SK-N-SH treated with all-trans-retinoic acid at 6 μM for 48 hours (cell line): Measurements from ENCODE around the gene CACNA2D2.

ENCODE experiments used
- ATAC-seq: fragments of 200-7000 bp; cut with Tn5 transposase; 3 replicates; pipeline ENCODE4 v1.9.1; 2020; ENCODE audit warnings: mild to moderate bottlenecking, moderate library complexity
- ARNTL ChIP-seq: fragments of 450-650 bp; formaldehyde crosslinking; IDR thresholded peaks from 2 replicates; pipeline ENCODE4 v1.5.0; 2020; ENCODE audit warnings: low read depth, mild to moderate bottlenecking, moderate library complexity, borderline replicate concordance
- BACH2 ChIP-seq: fragments of 250-450 bp; sonication (Bioruptor Pico); IDR thresholded peaks from 2 replicates; pipeline ENCODE4 v1.9.0; 2021; ENCODE audit warnings: mild to moderate bottlenecking, borderline replicate concordance
- CREB5 ChIP-seq: fragments of 250-450 bp; sonication (Bioruptor Pico); IDR thresholded peaks from 2 replicates; pipeline ENCODE4 v1.5.1; 2020; ENCODE audit warnings: low read depth, mild to moderate bottlenecking, moderate library complexity
- CSDC2 ChIP-seq: fragments of 250-450 bp; sonication (Bioruptor Pico); IDR thresholded peaks from 2 replicates; pipeline ENCODE4 v1.5.0; 2020; ENCODE audit warnings: mild to moderate bottlenecking, moderate library complexity
- CSRNP3 ChIP-seq: fragments of 250-450 bp; sonication (Bioruptor Pico); IDR thresholded peaks from 2 replicates; pipeline ENCODE4 v1.5.1; 2021; ENCODE audit warnings: mild to moderate bottlenecking, moderate library complexity
- ESRRG ChIP-seq: fragments of 250-450 bp; sonication (Bioruptor Pico); IDR thresholded peaks from 2 replicates; pipeline ENCODE4 v1.6.1; 2021; ENCODE audit warnings: mild to moderate bottlenecking
- GLIS3 ChIP-seq: fragments of 250-450 bp; sonication (Bioruptor Pico); IDR thresholded peaks from 2 replicates; pipeline ENCODE4 v1.5.0; 2020; ENCODE audit warnings: mild to moderate bottlenecking, moderate library complexity
- ISL1 ChIP-seq: fragments of 250-450 bp; sonication (Bioruptor Pico); IDR thresholded peaks from 2 replicates; pipeline ENCODE4 v2.1.2; 2022; ENCODE audit warnings: mild to moderate bottlenecking, moderate library complexity
- OSR1 ChIP-seq: fragments of 250-450 bp; sonication (Bioruptor Pico); IDR thresholded peaks from 2 replicates; pipeline ENCODE4 v1.8.0; 2022; ENCODE audit warnings: moderate library complexity, mild to moderate bottlenecking, inconsistent platforms
- PATZ1 ChIP-seq: fragments of 250-450 bp; sonication (Bioruptor Pico); IDR thresholded peaks from 2 replicates; pipeline ENCODE4 v1.8.0; 2020; ENCODE audit warnings: mild to moderate bottlenecking, moderate library complexity, borderline replicate concordance
- POU6F1 ChIP-seq: fragments of 250-450 bp; sonication (Bioruptor Pico); IDR thresholded peaks from 2 replicates; pipeline ENCODE4 v1.8.0; 2021; ENCODE audit warnings: low read depth, mild to moderate bottlenecking, moderate library complexity, borderline replicate concordance
- PPARA ChIP-seq: fragments of 250-450 bp; sonication (Bioruptor Pico); IDR thresholded peaks from 2 replicates; pipeline ENCODE4 v1.5.0; 2020; ENCODE audit warnings: mild to moderate bottlenecking, borderline replicate concordance
- RARB ChIP-seq: fragments of 250-450 bp; sonication (Bioruptor Pico); IDR thresholded peaks from 2 replicates; pipeline ENCODE4 v1.8.0; 2021; ENCODE audit warnings: mild to moderate bottlenecking, moderate library complexity
- SNAI2 ChIP-seq: fragments of 250-450 bp; sonication (Bioruptor Pico); IDR thresholded peaks from 2 replicates; pipeline ENCODE4 v1.5.0; 2020; ENCODE audit warnings: mild to moderate bottlenecking, moderate library complexity
- TCF4 ChIP-seq: fragments of 250-450 bp; sonication (Bioruptor Pico); IDR thresholded peaks from 2 replicates; pipeline ENCODE4 v1.8.0; 2021; ENCODE audit warnings: mild to moderate bottlenecking, moderate library complexity, borderline replicate concordance
- TOX ChIP-seq: fragments of 250-450 bp; sonication (Bioruptor Pico); IDR thresholded peaks from 2 replicates; pipeline ENCODE4 v1.8.0; 2021; ENCODE audit warnings: mild to moderate bottlenecking, moderate library complexity, borderline replicate concordance
- TSHZ2 ChIP-seq: fragments of 250-450 bp; sonication (Bioruptor Pico); IDR thresholded peaks from 2 replicates; pipeline ENCODE4 v1.5.0; 2020; ENCODE audit warnings: mild to moderate bottlenecking, moderate library complexity
- ZC3H10 ChIP-seq: fragments of 250-450 bp; sonication (Bioruptor Pico); IDR thresholded peaks from 2 replicates; pipeline ENCODE4 v1.5.1; 2021; ENCODE audit warnings: mild to moderate bottlenecking, moderate library complexity
- ZFP3 ChIP-seq: fragments of 250-450 bp; sonication (Bioruptor Pico); IDR thresholded peaks from 2 replicates; pipeline ENCODE4 v1.5.0; 2020; ENCODE audit warnings: mild to moderate bottlenecking, moderate library complexity
- ZFP30 ChIP-seq: fragments of 450-650 bp; formaldehyde crosslinking; IDR thresholded peaks from 2 replicates; pipeline ENCODE4 v1.5.0; 2022; ENCODE audit warnings: mild to moderate bottlenecking, moderate library complexity
- ZNF565 ChIP-seq: fragments of 450-650 bp; formaldehyde crosslinking; conservative IDR thresholded peaks from 2 replicates; pipeline ENCODE4 v1.5.0; 2020; ENCODE audit warnings: low read depth, mild to moderate bottlenecking, moderate library complexity
- ZNF70 ChIP-seq: fragments of 450-650 bp; formaldehyde crosslinking; IDR thresholded peaks from 2 replicates; pipeline ENCODE4 v1.5.0; 2020; ENCODE audit warnings: mild to moderate bottlenecking, moderate library complexity
- ZNF8 ChIP-seq: fragments of 450-650 bp; formaldehyde crosslinking; IDR thresholded peaks from 2 replicates; pipeline ENCODE4 v1.5.0; 2020; ENCODE audit warnings: mild to moderate bottlenecking, moderate library complexity

CACNA2D2 gene

GRCh38 chr3:50483374-50483773, 20.1 kb downstream of the CACNA2D2 start (continued):
- TF ChIP-seq ZFP3 (CRISPR knock-in tag) (no peak), ZNF8 (CRISPR knock-in tag) (no peak), PATZ1 (CRISPR knock-in tag) (no peak)

GRCh38 chr3:50481992-50482391, 21.4 kb downstream of the CACNA2D2 start:
- ATAC-seq: no peak
- no peak for TF ChIP-seq RARB

GRCh38 chr3:50480471-50480870, 23.0 kb downstream of the CACNA2D2 start:
- TF ChIP-seq POU6F1: no peak
- no peak for TF ChIP-seq TOX (CRISPR knock-in tag)
- no peak for TF ChIP-seq BACH2 (CRISPR knock-in tag)
- no peak for TF ChIP-seq CSRNP3 (CRISPR knock-in tag)
- no peak for TF ChIP-seq OSR1 (CRISPR knock-in tag)
- no peak for TF ChIP-seq ARNTL
- no peak for TF ChIP-seq ZFP3 (CRISPR knock-in tag)
- no peak for TF ChIP-seq ISL1 (CRISPR knock-in tag)
- no peak for TF ChIP-seq ZNF70
- no peak for TF ChIP-seq GLIS3 (CRISPR knock-in tag)
- TF ChIP-seq TCF4: no peak
- no peak for TF ChIP-seq ZNF565 (CRISPR knock-in tag)
- no peak for TF ChIP-seq ESRRG (CRISPR knock-in tag)
- no peak for TF ChIP-seq CSDC2
- TF ChIP-seq ZC3H10 (CRISPR knock-in tag): no peak
- TF ChIP-seq CREB5 (CRISPR knock-in tag): no peak
- no peak for TF ChIP-seq ZFP30 (CRISPR knock-in tag)
- TF ChIP-seq TSHZ2 (CRISPR knock-in tag): no peak
- no peak for ATAC-seq

GRCh38 chr3:50479523-50479922, 23.9 kb downstream of the CACNA2D2 start:
- TF ChIP-seq ZNF565 (CRISPR knock-in tag) (no peak), TOX (CRISPR knock-in tag) (no peak), CSDC2 (no peak), OSR1 (CRISPR knock-in tag) (no peak), ESRRG (CRISPR knock-in tag) (no peak), RARB (no peak), CSRNP3 (CRISPR knock-in tag) (no peak), ZFP30 (CRISPR knock-in tag) (no peak), SNAI2 (CRISPR knock-in tag) (no peak), ZNF8 (CRISPR knock-in tag) (no peak), ZC3H10 (CRISPR knock-in tag) (no peak), PATZ1 (CRISPR knock-in tag) (no peak), PPARA (CRISPR knock-in tag) (no peak), GLIS3 (CRISPR knock-in tag) (no peak), ISL1 (CRISPR knock-in tag) (no peak)
- ATAC-seq: no peak
